K562 (cell line): ENCODE results near the gene FDPS. TPM values are rescaled to one million over a fixed set of nuclear protein-coding genes. Genes with fewer than 3 reads are reported as not detected.

Source experiments
- CEBPG ChIP-seq, 3 experiments: fragments of 200-800 bp in 1 of 3; sonication (Bioruptor generic) in 1 of 3; sonication (generic) in 1 of 3; formaldehyde crosslinking in 1 of 3; IDR thresholded peaks in 2 of 3; conservative IDR thresholded peaks in 1 of 3; 2 replicates each; pipeline versions ENCODE4 v1.6.1 to v1.8.0; 2016 to 2022; ENCODE audit warnings: missing compliant biosample characterization in 2 of 3, missing genetic modification characterization in 2 of 3, mild to moderate bottlenecking in 1 of 3, missing genetic modification reagents in 1 of 3
- E2F1 ChIP-seq: sonication (generic); formaldehyde crosslinking; IDR thresholded peaks from 2 replicates; pipeline ENCODE4 v1.8.1; 2023; ENCODE audit warnings: mild to moderate bottlenecking, missing genetic modification reagents, moderate library complexity
- EP300 ChIP-seq: IDR thresholded peaks from 2 replicates; pipeline ENCODE4 v1.6.1; 2012; ENCODE audit warnings: low read length, improper control_type of control experiment
- FOSL1 ChIP-seq: fragments of 200-800 bp; sonication (Bioruptor generic); conservative IDR thresholded peaks from 2 replicates; pipeline ENCODE4 v1.6.1; 2016; ENCODE audit warnings: missing genetic modification characterization, missing compliant biosample characterization
- FOXK1 ChIP-seq: sonication (generic); formaldehyde crosslinking; IDR thresholded peaks from 2 replicates; pipeline ENCODE4 v1.8.0; 2022; ENCODE audit warnings: missing genetic modification reagents, mild to moderate bottlenecking, borderline replicate concordance
- HNRNPL ChIP-seq: fragments of 200-400 bp; formaldehyde crosslinking; IDR thresholded peaks from 2 replicates; pipeline ENCODE4 v1.6.1; 2017; ENCODE audit warnings: low read depth, mild to moderate bottlenecking, low read length
- HOXB6 ChIP-seq: fragments of 250-450 bp; sonication (Bioruptor Pico); IDR thresholded peaks from 2 replicates; pipeline ENCODE4 v1.5.1; 2022; ENCODE audit warnings: mild to moderate bottlenecking, borderline replicate concordance
- KAT8 ChIP-seq: fragments of 450-650 bp; IDR thresholded peaks from 2 replicates; pipeline ENCODE4 v1.6.1; 2016; ENCODE audit warnings: low read depth, mild to moderate bottlenecking
- MBD1 ChIP-seq: fragments of 250-450 bp; sonication (Bioruptor Pico); IDR thresholded peaks from 2 replicates; pipeline ENCODE4 v1.8.0; 2022; ENCODE audit warnings: inconsistent platforms
- MEF2D ChIP-seq: conservative IDR thresholded peaks from 2 replicates; pipeline ENCODE4 v1.6.1; 2016; ENCODE audit warnings: low read depth, missing genetic modification characterization, missing compliant biosample characterization
- MITF ChIP-seq: IDR thresholded peaks from 2 replicates; pipeline ENCODE4 v1.6.1; 2014; ENCODE audit warnings: antibody characterized with exemption
- NFE2L1 ChIP-seq: fragments of 450-650 bp; IDR thresholded peaks from 2 replicates; pipeline ENCODE4 v1.6.1; 2016; ENCODE audit warnings: missing genetic modification characterization, low read depth, mild to moderate bottlenecking, missing compliant biosample characterization, moderate library complexity, borderline replicate concordance
- SP1 ChIP-seq: sonication (generic); formaldehyde crosslinking; IDR thresholded peaks from 2 replicates; pipeline ENCODE4 v1.8.1; 2022; ENCODE audit warnings: mild to moderate bottlenecking, missing genetic modification reagents
- SPI1 ChIP-seq: IDR thresholded peaks from 2 replicates; pipeline ENCODE4 v1.6.1; 2011; ENCODE audit warnings: low read depth, low read length, control low read depth, borderline replicate concordance
- THRA ChIP-seq: fragments of 450-650 bp; IDR thresholded peaks from 2 replicates; pipeline ENCODE4 v1.6.1; 2017; ENCODE audit warnings: mild to moderate bottlenecking, moderate library complexity
- ZFPM2 ChIP-seq: fragments of 250-450 bp; sonication (Bioruptor Pico); IDR thresholded peaks from 2 replicates; pipeline ENCODE4 v1.5.1; 2022; ENCODE audit warnings: mild to moderate bottlenecking
- ZNF23 ChIP-seq: fragments of 250-450 bp; sonication (Bioruptor Pico); IDR thresholded peaks from 2 replicates; pipeline ENCODE4 v1.4.0; 2020; ENCODE audit warnings: mild to moderate bottlenecking
- ZNF324 ChIP-seq: fragments of 250-450 bp; sonication (Bioruptor Pico); IDR thresholded peaks from 2 replicates; pipeline ENCODE4 v1.4.0; 2020; ENCODE audit warnings: mild to moderate bottlenecking
- ZNF354B ChIP-seq: fragments of 250-450 bp; sonication (Bioruptor Pico); IDR thresholded peaks from 2 replicates; pipeline ENCODE4 v1.4.0; 2020
- ZNF717 ChIP-seq: fragments of 250-450 bp; sonication (Bioruptor Pico); IDR thresholded peaks from 2 replicates; pipeline ENCODE4 v1.5.0; 2021
- ZNF764 ChIP-seq: fragments of 250-450 bp; sonication (Bioruptor Pico); IDR thresholded peaks from 2 replicates; pipeline ENCODE4 v1.4.0; 2020; ENCODE audit warnings: low read depth, mild to moderate bottlenecking, moderate library complexity
- polyA plus RNA-seq, 8 experiments: library from polyadenylated mRNA; depleted of rRNA in 4 of 8; stranded (reverse) in 5 of 8; unstranded in 3 of 8; fragments of >200 nt; fragmentation: Nextera tagmentation in 2 of 8; fragmentation: Illumina TruSeq in 1 of 8; extraction: Ambion mirVana in 2 of 8; extraction: Trizol in 1 of 8; gene quantifications; 2 replicates each; pipeline versions ENCODE4 v1.2.1 to v1.2.3, GENCODE V29; 2011 to 2014; ENCODE audit warnings: inconsistent platforms in 1 of 8, missing spikeins in 1 of 8
- total RNA-seq, 7 experiments: library from RNA; depleted of rRNA in 6 of 7; stranded (reverse); fragments of >200 nt in 6 of 7; fragmentation: Illumina TruSeq in 2 of 7; extraction: Trizol in 2 of 7; gene quantifications; 2 replicates each; pipeline versions ENCODE4 v1.2.1 to v1.2.3, GENCODE V29; 2011 to 2021; ENCODE audit warnings: low replicate concordance in 1 of 7

Gene FDPS
- total and polyA plus RNA-seq, 9 of the 15 experiments (the other 6 are each of a cell fraction or from before 2014, with no cell fraction given) = 247 to 884 (median 360) TPM

- TF ChIP-seq THRA (no peak), MITF (peak; percentile 56; the same call in 1 of the 2 replicates), ZNF324 (peak; percentile 75), ZFPM2 (CRISPR knock-in tag) (peak; percentile 81; the same call in 1 of the 2 replicates), SP1 (CRISPR knock-in tag) (no peak), SPI1 (no peak), ZNF354B (CRISPR knock-in tag) (peak; percentile 91), FOSL1 (tag) (0 out of 2 replicates have a peak, but pooled peaks have one; percentile 15), CEBPG (CRISPR knock-in tag; IDR thresholded peaks at IDR 0.05) (peak; percentile 13; the same call in 1 of the 2 replicates), CEBPG (tag; conservative IDR thresholded peaks at IDR 0.05 in 1 of 2, IDR thresholded peaks at IDR 0.05 in 1 of 2) (peak in 1 of 2 experiments; percentile 23; a peak in 1 of 4 replicates), ZNF717 (CRISPR knock-in tag) (0 out of 2 replicates have a peak, but pooled peaks have one; percentile 58), MBD1 (peak; percentile 24; the same call in 1 of the 2 replicates), HNRNPL (no peak), EP300 (peak; percentile 18; the same call in 1 of the 2 replicates), ZNF23 (CRISPR knock-in tag) (peak; percentile 81; the same call in 1 of the 2 replicates), E2F1 (CRISPR knock-in tag) (no peak), NFE2L1 (peak; percentile 64; the same call in 1 of the 2 replicates), KAT8 (no peak), HOXB6 (CRISPR knock-in tag) (peak; percentile 86), MEF2D (tag) (peak; percentile 96), ZNF764 (no peak), FOXK1 (CRISPR knock-in tag) (no peak)
These were observed 1.4 kb upstream of the FDPS start (continued) for GRCh38 chr1:155307247-155307740.
